ENCODE results near the gene FAM107A. TPM values are rescaled to one million over a fixed set of nuclear protein-coding genes. Genes with fewer than 3 reads are reported as not detected.

The FAM107A gene
- total and polyA plus RNA-seq, 2 of the 13 experiments (the other 11 are each of a cell fraction or from before 2014, with no cell fraction given): not detected

DNA sequence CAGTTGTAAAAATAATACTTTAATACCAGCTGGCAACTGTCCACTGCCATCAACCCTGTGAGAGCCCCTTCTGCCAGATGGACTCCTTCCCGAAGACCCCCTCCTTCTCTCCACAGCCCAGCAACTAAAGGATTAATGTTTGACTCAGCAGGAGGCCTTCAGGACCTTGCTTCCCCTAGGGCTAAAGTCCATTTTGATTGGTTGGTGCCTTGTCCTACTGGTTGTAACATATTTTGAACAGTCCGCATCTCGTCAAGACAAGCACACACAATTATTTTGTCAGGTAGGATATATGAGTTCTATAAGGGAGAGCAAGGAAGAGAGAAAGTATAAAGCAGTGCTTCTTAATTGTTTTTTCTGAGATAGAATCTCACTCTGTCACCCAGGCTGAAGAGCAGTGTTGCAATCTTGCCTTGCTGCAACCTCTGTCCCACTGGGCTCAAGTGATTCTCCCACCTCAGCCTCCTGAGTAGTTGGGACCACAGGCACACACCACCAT, 58.9 kb downstream of the FAM107A start:
- WGBS (ENCODE audit: low lambda C conversion rate): 6% methylated on average over 3 of the region's 3 CpGs
- FAIRE-seq (peak; percentile 89), DNase-seq (ENCODE audit: low spot score) (peak; percentile 75), ATAC-seq (peak; percentile 30)
- ChIA-PET POLR2A (interaction anchor here (0.9 to 3.0 kb wide), 3 partner anchors 8 to 48 kb away, joined by 4 to 16 read pairs (median 5); partner anchors contain the start of gene KCTD6), CTCF (ENCODE audit: low intra/inter-chr PET ratio, low total read pairs) (no interaction called here)
- H3K9me3 ChIP-seq (ENCODE audit: low read length): no peaks in the 10 kb centered on the region
- H3K27me3 ChIP-seq (ENCODE audit: control insufficient read depth in 1 of 2, insufficient read depth in 2 of 2, low read length in 2 of 2): no peaks in the 10 kb centered on the region
- in situ Hi-C loops (cut with HindIII; ENCODE audit: extremely low pct_ligation_motif_present, low pct_unique_long_range_greater_than_20kb): no loop called here
- no peak overlapping the region for H2AFZ ChIP-seq (ENCODE audit: low read length)
- H3K4me3 ChIP-seq (replicated peaks in 1 of 3; ENCODE audit: insufficient read depth in 1 of 3, low read depth in 2 of 3, low read length in 3 of 3): peak overlapping the region in 2 of 3 experiments; percentile 33 to 56; a peak in 2 of 6 replicates
- H3K4me1 ChIP-seq (ENCODE audit: insufficient read depth, low read length): peaks cover 67% of the 10 kb centered on the region
- intact Hi-C loops (cut with micrococcal nuclease; ENCODE audit: unreplicated experiment): loop anchor here (2.0 kb wide), 1 partner anchor 26 kb away; the partner anchor contains the start of gene KCTD6
- H4K20me1 ChIP-seq (ENCODE audit: insufficient read depth, low read length): no peaks in the 10 kb centered on the region
- H3K79me2 ChIP-seq (ENCODE audit: insufficient read depth, low read length): no peaks in the 10 kb centered on the region
- 0 out of 2 replicates have a peak overlapping the region, but pooled peaks have one; percentile 7 for H3K9ac ChIP-seq (ENCODE audit: insufficient read depth, low read depth, low read length)
- peaks cover 6 to 25% of the 10 kb centered on the region in 2 experiments for H3K36me3 ChIP-seq (replicated peaks in 1 of 2; ENCODE audit: control insufficient read depth in 1 of 2, insufficient read depth in 2 of 2, low read length in 2 of 2)
- H3K4me2 ChIP-seq (ENCODE audit: low read depth, low read length): peak overlapping the region; percentile 71
- no TSS peak for BruUV-seq (replicated peaks)
- H3K27ac ChIP-seq (ENCODE audit: extremely low read length, insufficient read depth, low read length): peak overlapping the region; percentile 88
- TF ChIP-seq ZSCAN20 (CRISPR knock-in tag; IDR thresholded peaks at IDR 0.05; ENCODE audit: borderline replicate concordance) (no peak), ZNF350 (CRISPR knock-in tag; IDR thresholded peaks at IDR 0.05; ENCODE audit: borderline replicate concordance, low read depth) (no peak), RARG (CRISPR knock-in tag; IDR thresholded peaks at IDR 0.05; ENCODE audit: low read depth) (no peak), ZNF557 (CRISPR knock-in tag; IDR thresholded peaks at IDR 0.05) (no peak), ZNF281 (CRISPR knock-in tag; IDR thresholded peaks at IDR 0.05; ENCODE audit: borderline replicate concordance) (no peak), KLF13 (CRISPR knock-in tag; IDR thresholded peaks at IDR 0.05) (no peak), ZNF614 (CRISPR knock-in tag; IDR thresholded peaks at IDR 0.05; ENCODE audit: borderline replicate concordance) (no peak), GZF1 (CRISPR knock-in tag; IDR thresholded peaks at IDR 0.05) (no peak), ZNF563 (CRISPR knock-in tag; IDR thresholded peaks at IDR 0.05) (no peak), TAF15 (IDR thresholded peaks at IDR 0.05; ENCODE audit: low read depth, low read length, poor library complexity, severe bottlenecking) (no peak), MTF1 (CRISPR knock-in tag; IDR thresholded peaks at IDR 0.05) (no peak), ZNF30 (CRISPR knock-in tag; IDR thresholded peaks at IDR 0.05) (no peak), MIER2 (CRISPR knock-in tag; IDR thresholded peaks at IDR 0.05) (no peak), ZBTB25 (CRISPR knock-in tag; IDR thresholded peaks at IDR 0.05) (0 out of 2 replicates have a peak, but pooled peaks have one; percentile 18)
- TF ChIP-seq, protein P1, sequence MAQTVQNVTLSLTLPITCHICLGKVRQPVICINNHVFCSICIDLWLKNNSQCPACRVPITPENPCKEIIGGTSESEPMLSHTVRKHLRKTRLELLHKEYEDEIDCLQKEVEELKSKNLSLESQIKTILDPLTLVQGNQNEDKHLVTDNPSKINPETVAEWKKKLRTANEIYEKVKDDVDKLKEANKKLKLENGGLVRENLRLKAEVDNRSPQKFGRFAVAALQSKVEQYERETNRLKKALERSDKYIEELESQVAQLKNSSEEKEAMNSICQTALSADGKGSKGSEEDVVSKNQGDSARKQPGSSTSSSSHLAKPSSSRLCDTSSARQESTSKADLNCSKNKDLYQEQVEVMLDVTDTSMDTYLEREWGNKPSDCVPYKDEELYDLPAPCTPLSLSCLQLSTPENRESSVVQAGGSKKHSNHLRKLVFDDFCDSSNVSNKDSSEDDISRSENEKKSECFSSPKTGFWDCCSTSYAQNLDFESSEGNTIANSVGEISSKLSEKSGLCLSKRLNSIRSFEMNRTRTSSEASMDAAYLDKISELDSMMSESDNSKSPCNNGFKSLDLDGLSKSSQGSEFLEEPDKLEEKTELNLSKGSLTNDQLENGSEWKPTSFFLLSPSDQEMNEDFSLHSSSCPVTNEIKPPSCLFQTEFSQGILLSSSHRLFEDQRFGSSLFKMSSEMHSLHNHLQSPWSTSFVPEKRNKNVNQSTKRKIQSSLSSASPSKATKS (CRISPR knock-in tag; IDR thresholded peaks at IDR 0.05): no peak
- TF ChIP-seq, protein P2, sequence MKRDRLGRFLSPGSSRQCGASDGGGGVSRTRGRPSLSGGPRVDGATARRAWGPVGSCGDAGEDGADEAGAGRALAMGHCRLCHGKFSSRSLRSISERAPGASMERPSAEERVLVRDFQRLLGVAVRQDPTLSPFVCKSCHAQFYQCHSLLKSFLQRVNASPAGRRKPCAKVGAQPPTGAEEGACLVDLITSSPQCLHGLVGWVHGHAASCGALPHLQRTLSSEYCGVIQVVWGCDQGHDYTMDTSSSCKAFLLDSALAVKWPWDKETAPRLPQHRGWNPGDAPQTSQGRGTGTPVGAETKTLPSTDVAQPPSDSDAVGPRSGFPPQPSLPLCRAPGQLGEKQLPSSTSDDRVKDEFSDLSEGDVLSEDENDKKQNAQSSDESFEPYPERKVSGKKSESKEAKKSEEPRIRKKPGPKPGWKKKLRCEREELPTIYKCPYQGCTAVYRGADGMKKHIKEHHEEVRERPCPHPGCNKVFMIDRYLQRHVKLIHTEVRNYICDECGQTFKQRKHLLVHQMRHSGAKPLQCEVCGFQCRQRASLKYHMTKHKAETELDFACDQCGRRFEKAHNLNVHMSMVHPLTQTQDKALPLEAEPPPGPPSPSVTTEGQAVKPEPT (CRISPR knock-in tag; IDR thresholded peaks at IDR 0.05; ENCODE audit: low read depth): no peak

Measured in HepG2 (cell line).